ENCODE data around the gene A2ML1. TPM values are rescaled to one million over a fixed set of nuclear protein-coding genes. Genes with fewer than 3 reads are reported as not detected.
"Not testable (repeated sequence)": the region's sequence is repeated elsewhere in the genome, so short reads cannot be mapped to it uniquely, and the experiment has no call there.

The A2ML1 gene
- total RNA-seq, 1 donor from 2014 or later, result not detected

DNA sequence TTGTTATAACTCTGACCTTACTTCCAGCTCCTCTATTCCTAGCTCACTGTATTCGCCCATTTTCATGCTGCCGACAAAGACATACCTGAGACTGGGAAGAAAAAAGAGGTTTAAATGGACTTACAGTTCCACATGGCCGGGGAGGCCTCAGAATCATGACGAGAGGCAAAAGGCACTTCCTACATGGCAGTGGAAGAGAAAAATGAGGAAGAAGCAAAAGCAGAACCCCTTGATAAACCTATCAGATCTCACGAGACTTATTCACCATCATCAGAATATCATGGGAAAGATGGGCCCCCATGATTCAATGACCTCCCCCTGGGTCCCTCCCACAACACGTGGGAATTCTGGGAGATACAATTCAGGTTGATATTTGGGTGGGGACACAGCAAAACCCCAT is 77.4 kb downstream of the A2ML1 start:
- Histone ChIP-seq H3K4me1 (ENCODE audit: control insufficient read depth in 3 of 3, insufficient read depth in 3 of 3, low read length in 3 of 3) (no peaks in the 10 kb centered on the region), H3K27me3 (ENCODE audit: control insufficient read depth in 3 of 3, insufficient read depth in 3 of 3, low read length in 3 of 3) (no peaks in the 10 kb centered on the region), H3K9ac (ENCODE audit: low read depth in 1 of 3, low read length in 3 of 3) (no peak overlapping the region), H3K9me3 (ENCODE audit: control insufficient read depth in 3 of 3, low read length in 3 of 3) (no peaks in the 10 kb centered on the region), H3K4me3 (ENCODE audit: low read length in 3 of 3) (no peak overlapping the region), H3K36me3 (ENCODE audit: control insufficient read depth in 3 of 3, insufficient read depth in 3 of 3, low read length in 3 of 3) (no peaks in the 10 kb centered on the region), H3K27ac (ENCODE audit: low read depth, low read length) (no peak overlapping the region)

DNA sequence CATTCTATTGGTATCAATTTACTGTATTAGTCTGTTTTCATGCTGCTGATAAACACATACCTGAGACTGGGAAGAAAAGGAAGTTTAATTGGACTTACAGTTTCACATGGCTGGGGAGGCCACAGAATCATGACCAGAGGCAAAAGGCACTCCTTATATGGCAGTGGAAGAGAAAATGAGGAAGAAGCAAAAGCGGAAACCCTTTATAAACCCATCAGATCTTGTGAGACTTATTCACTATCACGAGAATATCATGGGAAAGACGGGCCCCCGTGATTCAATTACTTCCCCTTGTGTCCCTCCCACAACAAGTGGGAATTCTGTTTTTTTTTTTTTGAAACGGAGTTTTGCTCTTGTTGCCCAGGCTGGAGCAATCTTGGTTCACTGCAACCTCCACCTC is 80.3 kb downstream of the A2ML1 start:
- not testable (repeated sequence) for H3K9ac ChIP-seq (ENCODE audit: low read depth in 1 of 3, low read length in 3 of 3); H3K4me3 ChIP-seq (ENCODE audit: low read length in 3 of 3); H3K4me1 ChIP-seq (ENCODE audit: control insufficient read depth in 3 of 3, insufficient read depth in 3 of 3, low read length in 3 of 3); H3K27ac ChIP-seq (ENCODE audit: low read depth, low read length); H3K36me3 ChIP-seq (ENCODE audit: control insufficient read depth in 3 of 3, insufficient read depth in 3 of 3, low read length in 3 of 3); H3K27me3 ChIP-seq (ENCODE audit: control insufficient read depth in 3 of 3, insufficient read depth in 3 of 3, low read length in 3 of 3); H3K9me3 ChIP-seq (ENCODE audit: control insufficient read depth in 3 of 3, low read length in 3 of 3)

DNA sequence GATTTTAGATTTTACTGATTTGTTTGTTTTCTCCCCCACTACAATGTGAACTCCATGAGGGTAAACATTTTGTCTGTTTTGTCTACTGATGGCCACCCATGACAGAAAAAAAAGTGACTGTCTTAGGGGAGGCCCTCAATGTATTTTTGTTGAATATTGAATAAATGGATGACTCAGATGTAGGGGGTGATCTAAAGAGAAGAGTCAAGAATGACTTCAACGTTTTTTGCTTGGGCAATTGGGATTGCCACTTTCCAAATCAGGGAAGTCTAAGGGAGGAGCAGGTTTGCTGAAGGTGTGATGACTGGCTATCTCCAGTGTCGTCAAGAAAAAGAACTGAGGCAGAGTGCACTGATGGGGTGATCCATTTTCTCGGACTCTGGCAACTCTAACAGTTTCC is 81.2 kb downstream of the A2ML1 start:
- Histone ChIP-seq H3K36me3 (ENCODE audit: control insufficient read depth in 3 of 3, insufficient read depth in 3 of 3, low read length in 3 of 3) (no peaks in the 10 kb centered on the region), H3K27me3 (ENCODE audit: control insufficient read depth in 3 of 3, insufficient read depth in 3 of 3, low read length in 3 of 3) (no peaks in the 10 kb centered on the region), H3K4me3 (ENCODE audit: low read length in 3 of 3) (no peak overlapping the region), H3K27ac (ENCODE audit: low read depth, low read length) (no peak overlapping the region), H3K9ac (ENCODE audit: low read depth in 1 of 3, low read length in 3 of 3) (no peak overlapping the region), H3K9me3 (ENCODE audit: control insufficient read depth in 3 of 3, low read length in 3 of 3) (no peaks in the 10 kb centered on the region), H3K4me1 (ENCODE audit: control insufficient read depth in 3 of 3, insufficient read depth in 3 of 3, low read length in 3 of 3) (no peaks in the 10 kb centered on the region)

DNA sequence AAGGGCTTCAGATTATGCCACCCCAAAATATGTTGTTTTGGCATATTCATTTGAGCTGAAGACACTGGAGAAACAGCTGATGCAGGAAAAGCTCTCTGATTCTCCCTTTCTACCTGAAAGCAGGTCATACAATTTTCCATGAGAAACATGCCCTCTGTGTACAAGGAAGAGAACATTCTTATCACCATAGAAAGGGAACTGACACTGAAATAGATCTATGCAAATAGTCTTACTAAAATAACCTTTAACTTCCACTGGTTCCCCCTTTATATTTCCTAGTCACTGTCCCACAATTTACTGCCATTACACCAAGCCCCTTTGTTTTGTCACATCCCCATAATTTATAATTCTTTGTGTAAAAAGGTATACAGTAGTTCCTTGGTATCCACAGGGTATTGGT is 82.2 kb downstream of the A2ML1 start:
- H3K27ac ChIP-seq (ENCODE audit: low read depth, low read length), result no peak overlapping the region
- H3K4me3 ChIP-seq (ENCODE audit: low read length in 3 of 3), result no peak overlapping the region
- H3K4me1 ChIP-seq (ENCODE audit: control insufficient read depth in 3 of 3, insufficient read depth in 3 of 3, low read length in 3 of 3), result no peaks in the 10 kb centered on the region
- no peaks in the 10 kb centered on the region for H3K27me3 ChIP-seq (ENCODE audit: control insufficient read depth in 3 of 3, insufficient read depth in 3 of 3, low read length in 3 of 3)
- H3K36me3 ChIP-seq (ENCODE audit: control insufficient read depth in 3 of 3, insufficient read depth in 3 of 3, low read length in 3 of 3), result no peaks in the 10 kb centered on the region
- H3K9ac ChIP-seq (ENCODE audit: low read depth in 1 of 3, low read length in 3 of 3), result no peak overlapping the region
- no peaks in the 10 kb centered on the region for H3K9me3 ChIP-seq (ENCODE audit: control insufficient read depth in 3 of 3, low read length in 3 of 3)

DNA sequence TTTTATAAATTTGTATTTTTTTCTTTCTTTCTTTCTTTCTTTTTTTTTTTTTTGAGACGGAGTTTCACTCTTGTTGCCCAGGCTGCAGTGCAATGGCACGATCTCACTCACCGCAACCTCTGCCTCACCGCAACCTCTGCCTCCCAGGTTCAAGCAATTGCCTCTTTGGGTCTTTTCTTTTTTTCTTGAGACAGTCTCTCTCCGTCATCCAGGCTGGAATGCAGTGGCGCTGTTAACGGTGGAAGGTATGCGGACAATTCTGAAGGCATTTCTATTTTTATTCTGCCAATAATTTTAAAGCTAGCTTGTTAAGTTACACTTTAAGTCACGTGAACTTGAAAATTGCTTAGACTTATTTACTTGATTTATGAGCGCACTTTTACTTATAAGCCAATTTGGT is 83.1 kb downstream of the A2ML1 start:
- Histone ChIP-seq H3K27me3 (ENCODE audit: control insufficient read depth in 3 of 3, insufficient read depth in 3 of 3, low read length in 3 of 3) (no peaks in the 10 kb centered on the region), H3K4me3 (ENCODE audit: low read length in 3 of 3) (no peak overlapping the region), H3K27ac (ENCODE audit: low read depth, low read length) (no peak overlapping the region), H3K36me3 (ENCODE audit: control insufficient read depth in 3 of 3, insufficient read depth in 3 of 3, low read length in 3 of 3) (no peaks in the 10 kb centered on the region), H3K4me1 (ENCODE audit: control insufficient read depth in 3 of 3, insufficient read depth in 3 of 3, low read length in 3 of 3) (no peaks in the 10 kb centered on the region), H3K9ac (ENCODE audit: low read depth in 1 of 3, low read length in 3 of 3) (no peak overlapping the region), H3K9me3 (ENCODE audit: control insufficient read depth in 3 of 3, low read length in 3 of 3) (no peaks in the 10 kb centered on the region)

DNA sequence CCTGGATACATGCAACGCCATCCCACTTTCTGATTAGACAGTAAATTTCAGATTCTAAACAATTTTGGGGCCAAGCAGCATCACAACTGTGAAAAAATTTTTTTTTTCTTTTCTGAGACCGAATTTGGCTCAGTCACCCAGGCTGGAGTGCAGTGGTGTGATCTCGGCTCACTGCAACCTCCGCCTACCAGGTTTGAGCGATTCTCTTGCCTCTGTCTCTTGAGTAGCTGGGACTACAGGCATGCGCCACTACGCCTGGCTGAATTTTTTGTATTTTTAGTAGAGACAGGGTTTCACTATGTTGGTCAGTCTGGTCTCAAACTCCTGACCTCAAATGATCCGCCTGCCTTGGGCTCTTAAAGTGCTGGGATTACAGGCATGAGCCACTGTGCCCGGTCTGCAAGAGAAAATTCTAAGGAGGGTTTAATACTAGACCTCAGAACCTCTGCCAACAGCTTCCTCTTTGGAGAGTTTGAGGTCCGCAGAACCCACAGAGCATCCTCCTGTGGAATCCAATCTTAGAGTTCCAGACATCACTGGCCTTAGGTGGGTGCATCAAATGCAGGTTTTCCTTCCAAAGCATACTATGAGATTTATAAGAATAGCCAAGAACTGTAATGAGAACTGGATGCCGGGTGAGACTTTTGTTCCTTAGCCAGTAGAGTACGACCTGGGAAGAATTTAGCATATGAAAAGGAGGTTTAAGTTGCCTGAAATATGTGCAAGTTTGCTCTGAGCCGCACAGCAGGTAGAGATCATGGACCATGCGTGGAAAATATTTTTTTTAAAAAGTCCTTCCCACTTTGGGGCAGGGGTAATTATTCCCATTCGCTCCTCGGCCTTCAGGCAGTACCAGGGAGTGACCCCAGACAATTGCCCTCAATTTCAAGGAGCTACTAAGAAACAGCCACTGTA is 84.1 kb downstream of the A2ML1 start:
- Histone ChIP-seq H3K9me3 (ENCODE audit: control insufficient read depth in 3 of 3, low read length in 3 of 3) (no peaks in the 10 kb centered on the region), H3K36me3 (ENCODE audit: control insufficient read depth in 3 of 3, insufficient read depth in 3 of 3, low read length in 3 of 3) (no peaks in the 10 kb centered on the region), H3K4me3 (ENCODE audit: low read length in 3 of 3) (no peak overlapping the region), H3K27me3 (ENCODE audit: control insufficient read depth in 3 of 3, insufficient read depth in 3 of 3, low read length in 3 of 3) (no peaks in the 10 kb centered on the region), H3K4me1 (ENCODE audit: control insufficient read depth in 3 of 3, insufficient read depth in 3 of 3, low read length in 3 of 3) (no peaks in the 10 kb centered on the region), H3K9ac (ENCODE audit: low read depth in 1 of 3, low read length in 3 of 3) (no peak overlapping the region), H3K27ac (ENCODE audit: low read depth, low read length) (no peak overlapping the region)

DNA sequence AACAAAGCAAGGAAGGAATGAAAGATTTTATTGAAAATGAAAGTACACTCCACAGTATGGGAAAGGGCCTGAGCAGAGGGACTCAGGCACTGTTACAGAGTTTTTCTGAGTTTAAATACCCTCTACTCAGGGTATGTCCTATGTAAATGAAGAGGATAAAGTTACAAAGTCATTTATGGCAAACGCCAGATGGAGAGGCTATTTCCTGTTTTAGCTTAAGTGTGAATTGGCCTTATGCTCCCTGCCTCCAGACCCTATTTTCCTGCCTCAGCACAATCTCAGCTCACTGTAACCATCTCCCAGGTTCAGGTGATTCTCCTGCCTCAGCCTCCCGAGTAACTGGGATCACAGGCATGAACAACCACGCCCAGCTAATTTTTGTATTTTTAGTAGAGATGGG is 85.1 kb downstream of the A2ML1 start:
- Histone ChIP-seq H3K9ac (ENCODE audit: low read depth in 1 of 3, low read length in 3 of 3) (no peak overlapping the region), H3K27me3 (ENCODE audit: control insufficient read depth in 3 of 3, insufficient read depth in 3 of 3, low read length in 3 of 3) (no peaks in the 10 kb centered on the region), H3K4me3 (ENCODE audit: low read length in 3 of 3) (no peak overlapping the region), H3K27ac (ENCODE audit: low read depth, low read length) (no peak overlapping the region), H3K9me3 (ENCODE audit: control insufficient read depth in 3 of 3, low read length in 3 of 3) (no peaks in the 10 kb centered on the region), H3K36me3 (ENCODE audit: control insufficient read depth in 3 of 3, insufficient read depth in 3 of 3, low read length in 3 of 3) (no peaks in the 10 kb centered on the region), H3K4me1 (ENCODE audit: control insufficient read depth in 3 of 3, insufficient read depth in 3 of 3, low read length in 3 of 3) (no peaks in the 10 kb centered on the region)

DNA sequence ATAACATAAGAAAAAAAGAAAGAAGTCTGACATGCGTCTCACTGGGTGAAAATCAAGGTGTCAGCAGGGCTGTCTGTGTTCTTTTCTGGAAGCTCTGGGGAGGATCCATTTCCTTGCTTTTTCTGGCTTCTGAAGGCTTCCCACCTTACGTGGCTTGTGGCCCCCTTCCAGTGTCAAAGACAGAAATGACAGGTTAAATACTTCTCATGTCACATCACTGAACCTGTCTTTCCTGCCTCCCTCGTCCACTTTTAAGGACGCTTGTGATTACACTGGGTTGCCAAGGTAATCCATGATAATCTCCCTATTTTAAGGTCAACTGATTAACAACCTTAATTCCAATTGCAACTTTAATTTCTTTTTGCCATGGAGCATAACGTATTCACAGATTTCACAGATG is 87.3 kb downstream of the A2ML1 start:
- Histone ChIP-seq H3K9me3 (ENCODE audit: control insufficient read depth in 3 of 3, low read length in 3 of 3) (no peaks in the 10 kb centered on the region), H3K9ac (ENCODE audit: low read depth in 1 of 3, low read length in 3 of 3) (no peak overlapping the region), H3K4me1 (ENCODE audit: control insufficient read depth in 3 of 3, insufficient read depth in 3 of 3, low read length in 3 of 3) (peaks cover 6 to 10% (median 8%) of the 10 kb centered on the region in 3 donors), H3K27ac (ENCODE audit: low read depth, low read length) (no peak overlapping the region), H3K36me3 (ENCODE audit: control insufficient read depth in 3 of 3, insufficient read depth in 3 of 3, low read length in 3 of 3) (no peaks in the 10 kb centered on the region), H3K4me3 (ENCODE audit: low read length in 3 of 3) (no peak overlapping the region), H3K27me3 (ENCODE audit: control insufficient read depth in 3 of 3, insufficient read depth in 3 of 3, low read length in 3 of 3) (no peaks in the 10 kb centered on the region)

DNA sequence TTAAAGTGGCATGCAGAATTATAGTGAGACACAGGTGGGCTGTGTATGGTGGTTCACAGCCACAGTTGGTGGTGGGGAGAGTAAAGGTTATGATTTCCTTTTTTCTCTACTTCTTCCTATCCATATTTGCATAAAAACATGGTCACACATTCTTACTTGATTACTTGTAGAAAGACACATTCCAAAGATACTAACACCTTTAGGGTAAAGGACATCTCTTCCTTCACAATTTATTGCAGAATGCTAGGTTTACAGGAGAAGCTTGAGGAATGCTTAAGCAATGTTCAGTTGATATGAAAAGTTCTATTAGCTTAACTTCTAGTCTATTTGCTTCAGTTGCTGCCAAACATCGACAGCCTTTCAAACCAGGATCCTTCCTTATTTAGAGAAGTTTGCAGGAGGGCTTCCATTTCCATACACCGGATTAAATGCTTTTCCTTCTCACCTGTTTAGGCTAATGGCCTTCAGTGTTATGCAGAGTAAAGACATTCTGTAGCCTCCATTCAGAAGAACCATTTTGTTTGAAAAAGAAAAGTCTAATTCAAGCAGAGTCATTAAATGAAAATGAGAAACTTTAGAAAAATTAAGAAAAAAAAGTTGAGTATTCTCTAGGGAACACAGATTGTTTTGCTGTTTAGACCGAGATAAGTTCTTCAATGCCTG is 89.3 kb downstream of the A2ML1 start:
- Histone ChIP-seq H3K27ac (ENCODE audit: low read depth, low read length) (no peak overlapping the region), H3K36me3 (ENCODE audit: control insufficient read depth in 3 of 3, insufficient read depth in 3 of 3, low read length in 3 of 3) (no peaks in the 10 kb centered on the region), H3K27me3 (ENCODE audit: control insufficient read depth in 3 of 3, insufficient read depth in 3 of 3, low read length in 3 of 3) (no peaks in the 10 kb centered on the region)

DNA sequence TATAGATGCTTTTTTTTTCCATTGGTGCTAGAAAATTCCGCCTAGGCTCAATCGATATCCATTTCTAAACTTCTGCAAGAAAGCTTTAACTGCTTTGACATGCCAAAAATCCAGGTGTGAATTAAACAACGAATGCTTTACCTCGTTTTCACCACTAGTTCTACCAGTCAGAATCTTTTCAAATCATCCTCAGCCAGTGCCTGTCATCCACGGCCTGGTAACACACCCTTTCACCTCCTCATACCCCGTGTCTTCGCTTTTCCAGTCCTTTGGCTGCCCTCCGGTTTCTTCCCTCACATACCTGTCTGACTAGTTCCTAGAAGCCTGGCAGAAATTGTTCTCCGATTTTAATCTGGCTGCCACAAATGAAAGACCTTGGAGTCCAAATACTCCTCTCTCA is 90.5 kb downstream of the A2ML1 start:
- H3K4me1 ChIP-seq (ENCODE audit: control insufficient read depth in 3 of 3, insufficient read depth in 3 of 3, low read length in 3 of 3), result peaks cover 12 to 18% (median 17%) of the 10 kb centered on the region in 3 donors
- no peak overlapping the region for H3K27ac ChIP-seq (ENCODE audit: low read depth, low read length)
- no peak overlapping the region for H3K9ac ChIP-seq (ENCODE audit: low read depth in 1 of 3, low read length in 3 of 3)
- H3K36me3 ChIP-seq (ENCODE audit: control insufficient read depth in 3 of 3, insufficient read depth in 3 of 3, low read length in 3 of 3), result no peaks in the 10 kb centered on the region
- H3K27me3 ChIP-seq (ENCODE audit: control insufficient read depth in 3 of 3, insufficient read depth in 3 of 3, low read length in 3 of 3), result no peaks in the 10 kb centered on the region
- H3K9me3 ChIP-seq (ENCODE audit: control insufficient read depth in 3 of 3, low read length in 3 of 3), result no peaks in the 10 kb centered on the region
- no peak overlapping the region for H3K4me3 ChIP-seq (ENCODE audit: low read length in 3 of 3)

More for the DNA sequence above, 89.3 kb downstream of the A2ML1 start:
- H3K9me3 ChIP-seq (ENCODE audit: control insufficient read depth in 3 of 3, low read length in 3 of 3), result no peaks in the 10 kb centered on the region
- H3K4me1 ChIP-seq (ENCODE audit: control insufficient read depth in 3 of 3, insufficient read depth in 3 of 3, low read length in 3 of 3), result peaks cover 12 to 18% (median 17%) of the 10 kb centered on the region in 3 donors
- H3K4me3 ChIP-seq (ENCODE audit: low read length in 3 of 3), result no peak overlapping the region
- H3K9ac ChIP-seq (ENCODE audit: low read depth in 1 of 3, low read length in 3 of 3), result no peak overlapping the region
